ENCODE data around the gene NTNG1. TPM values are rescaled to one million over a fixed set of nuclear protein-coding genes. Genes with fewer than 3 reads are reported as not detected.

Gene NTNG1
- total and polyA plus RNA-seq, 2 of the 4 experiments (the other 2 are of a cell fraction) = 1.2 to 2.3 TPM

DNA sequence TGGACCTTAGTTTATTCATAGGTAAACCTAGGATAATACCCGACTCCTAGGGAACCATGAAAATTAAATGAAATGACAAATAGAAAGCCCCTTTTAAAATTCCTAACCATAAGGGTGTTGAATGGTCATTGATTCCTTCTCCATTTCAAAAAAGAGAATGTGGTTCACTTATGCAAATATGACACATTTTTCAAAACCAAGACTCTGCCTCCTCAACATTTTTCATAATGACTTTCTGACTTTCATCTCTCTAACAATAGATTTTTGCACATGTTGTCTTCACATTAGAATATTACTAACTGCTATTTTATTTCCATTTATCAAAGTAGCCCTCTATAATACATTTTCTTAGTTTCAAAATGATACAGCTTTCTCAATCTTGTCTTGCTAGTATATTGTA is 169.1 kb downstream of the NTNG1 start:
- no CpG with 5 or more reads among the region's 1 CpG for WGBS, 2 experiments (ENCODE audit: extremely low coverage in 2 of 2, insufficient read length in 1 of 2)

More for the DNA sequence above, 169.1 kb downstream of the NTNG1 start:
- Histone ChIP-seq H4K8ac (ENCODE audit: low read depth in 2 of 2, low read length in 2 of 2) (no peak overlapping the region), H2BK120ac (ENCODE audit: low read depth, low read length) (no peak overlapping the region), H2BK20ac (ENCODE audit: low read depth, low read length) (no peak overlapping the region), H3K9ac (ENCODE audit: low read depth, low read length) (no peak overlapping the region), H3K79me1 (ENCODE audit: low read depth in 1 of 2, low read length in 2 of 2) (no peaks in the 10 kb centered on the region), H3K9me1 (ENCODE audit: insufficient read depth, low read length) (no peaks in the 10 kb centered on the region), H3K27me3 (ENCODE audit: control insufficient read depth, insufficient read depth, low read length) (no peaks in the 10 kb centered on the region), H3K4me3 (ENCODE audit: insufficient read depth, low read depth, low read length) (no peak overlapping the region), H3K27ac (ENCODE audit: insufficient read depth, low read length) (no peak overlapping the region), H3K4me2 (ENCODE audit: low read depth, low read length) (no peak overlapping the region), H3K36me3 (ENCODE audit: control insufficient read depth, insufficient read depth, low read length) (no peaks in the 10 kb centered on the region), H3K18ac (ENCODE audit: low read depth, low read length) (no peak overlapping the region), H2AK5ac (ENCODE audit: low read depth, low read length) (no peak overlapping the region), H3K9me3 (ENCODE audit: control insufficient read depth, insufficient read depth, low read length) (no peaks in the 10 kb centered on the region; the same call in 1 of the 2 replicates), H2AK9ac (replicated peaks; ENCODE audit: low read depth, low read length, poor library complexity) (no peak overlapping the region), H3K56ac (ENCODE audit: extremely low read depth, insufficient read depth, low read length) (no peak overlapping the region), H2AFZ (replicated peaks; ENCODE audit: low read length, poor library complexity) (no peak overlapping the region), H4K20me1 (ENCODE audit: insufficient read depth, low read length) (no peaks in the 10 kb centered on the region), H3K4ac (ENCODE audit: low read depth, low read length) (no peak overlapping the region), H3K4me1 (ENCODE audit: control insufficient read depth, insufficient read depth, low read length) (no peaks in the 10 kb centered on the region), H4K5ac (ENCODE audit: low read depth, low read length) (no peak overlapping the region), H3K23ac (ENCODE audit: low read depth, low read length) (no peak overlapping the region), H2BK5ac (ENCODE audit: low read depth, low read length, poor library complexity, severe bottlenecking) (no peak overlapping the region), H3K14ac (replicated peaks; ENCODE audit: low read depth, low read length) (no peak overlapping the region), H2BK15ac (ENCODE audit: low read depth, low read length) (no peak overlapping the region), H4K91ac (ENCODE audit: insufficient read depth, low read depth, low read length) (no peak overlapping the region)
- TF ChIP-seq MXI1 (IDR thresholded peaks at IDR 0.05; ENCODE audit: borderline replicate concordance, low read depth, low read length) = no peak
- no peak for TF ChIP-seq MAFK (IDR thresholded peaks at IDR 0.05; ENCODE audit: low read depth, low read length)
- no peak for TF ChIP-seq MAZ (IDR thresholded peaks at IDR 0.05; ENCODE audit: borderline replicate concordance, low read depth, low read length)
- TF ChIP-seq NFE2L2 (IDR thresholded peaks at IDR 0.05; ENCODE audit: low read depth, low read length) = no peak
- no peak for TF ChIP-seq CEBPB (IDR thresholded peaks at IDR 0.05; ENCODE audit: low read depth, low read length)
- TF ChIP-seq, protein P1, sequence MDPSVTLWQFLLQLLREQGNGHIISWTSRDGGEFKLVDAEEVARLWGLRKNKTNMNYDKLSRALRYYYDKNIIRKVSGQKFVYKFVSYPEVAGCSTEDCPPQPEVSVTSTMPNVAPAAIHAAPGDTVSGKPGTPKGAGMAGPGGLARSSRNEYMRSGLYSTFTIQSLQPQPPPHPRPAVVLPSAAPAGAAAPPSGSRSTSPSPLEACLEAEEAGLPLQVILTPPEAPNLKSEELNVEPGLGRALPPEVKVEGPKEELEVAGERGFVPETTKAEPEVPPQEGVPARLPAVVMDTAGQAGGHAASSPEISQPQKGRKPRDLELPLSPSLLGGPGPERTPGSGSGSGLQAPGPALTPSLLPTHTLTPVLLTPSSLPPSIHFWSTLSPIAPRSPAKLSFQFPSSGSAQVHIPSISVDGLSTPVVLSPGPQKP (IDR thresholded peaks at IDR 0.05; ENCODE audit: borderline replicate concordance, low read depth, low read length) = no peak
- TF ChIP-seq RFX5 (IDR thresholded peaks at IDR 0.05; ENCODE audit: low read depth, low read length) = no peak
- no peak for TF ChIP-seq RCOR1 (IDR thresholded peaks at IDR 0.05; ENCODE audit: insufficient replicate concordance, low read length)
- TF ChIP-seq CHD1 (IDR thresholded peaks at IDR 0.05; ENCODE audit: low read depth, low read length) = no peak
- TF ChIP-seq BHLHE40 (IDR thresholded peaks at IDR 0.05; ENCODE audit: low read depth, low read length) = no peak
- no peak for TF ChIP-seq FOS (IDR thresholded peaks at IDR 0.05; ENCODE audit: low read depth, low read length)
- no peak for TF ChIP-seq SMC3 (IDR thresholded peaks at IDR 0.05; ENCODE audit: low read depth, low read length)
- TF ChIP-seq, protein P2, sequence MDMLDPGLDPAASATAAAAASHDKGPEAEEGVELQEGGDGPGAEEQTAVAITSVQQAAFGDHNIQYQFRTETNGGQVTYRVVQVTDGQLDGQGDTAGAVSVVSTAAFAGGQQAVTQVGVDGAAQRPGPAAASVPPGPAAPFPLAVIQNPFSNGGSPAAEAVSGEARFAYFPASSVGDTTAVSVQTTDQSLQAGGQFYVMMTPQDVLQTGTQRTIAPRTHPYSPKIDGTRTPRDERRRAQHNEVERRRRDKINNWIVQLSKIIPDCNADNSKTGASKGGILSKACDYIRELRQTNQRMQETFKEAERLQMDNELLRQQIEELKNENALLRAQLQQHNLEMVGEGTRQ (IDR thresholded peaks at IDR 0.05; ENCODE audit: low read depth, low read length) = no peak
- in situ Hi-C loops (cut with MboI; ENCODE audit: low sequenced_read_pairs) = no loop called here
- intact Hi-C loops (cut with micrococcal nuclease) = no loop called here
- no TSS peak for BruUV-seq (replicated peaks)
- CTCF ChIA-PET = no interaction called here
- ATAC-seq (ENCODE audit: low read depth) (no peak), DNase-seq (no peak)
- POLR2A ChIA-PET (ENCODE audit: unreplicated experiment) = no interaction called here
- dilution Hi-C loops (cut with HindIII; ENCODE audit: low sequenced_read_pairs, unreplicated experiment) = no loop called here

Data from IMR-90 (cell line).